ENCODE results near the gene ZNF615.

- TF ChIP-seq CTCF (tag by site-specific recombination; IDR thresholded peaks at IDR 0.05) (no peak), ZNF140 (tag by site-specific recombination; IDR thresholded peaks at IDR 0.05) (no peak), ZFP41 (tag by site-specific recombination; IDR thresholded peaks at IDR 0.05; ENCODE audit: borderline replicate concordance) (no peak)
Observed at GRCh38 chr19:52034051-52034728, 26.2 kb upstream of the ZNF615 start.

Measured in HEK293 (cell line).